Keratinocyte (primary cell): ENCODE measurements around the gene NGEF.

Experiments
- CTCF ChIP-seq, 3 experiments: IDR thresholded peaks in 1 of 3; conservative IDR thresholded peaks in 1 of 3; optimal IDR thresholded peaks in 1 of 3; 2 replicates in 2 of 3; 3 replicates in 1 of 3; pipeline versions ENCODE3 to v1.5.1; 2011; ENCODE audit warnings: low read length in 3 of 3, mild to moderate bottlenecking in 3 of 3, moderate library complexity in 2 of 3, control low read depth in 1 of 3, inconsistent platforms in 1 of 3; ENCODE audit not compliant: insufficient read depth in 2 of 3; ENCODE audit errors: extremely low read depth in 1 of 3
- EZH2 ChIP-seq: IDR thresholded peaks from one replicate; pipeline ENCODE4 v1.6.1; 2012; ENCODE audit warnings: inconsistent platforms, mild to moderate bottlenecking, low read length, moderate library complexity

GRCh38 chr2:232871835-232872736, 141.0 kb downstream of the NGEF start:
- TF ChIP-seq EZH2 (no peak), CTCF (optimal IDR thresholded peaks at IDR 0.05 in 1 of 3, IDR thresholded peaks at IDR 0.05 in 1 of 3, conservative IDR thresholded peaks at IDR 0.05 in 1 of 3; ENCODE audit: extremely low read depth in 1 of 3, insufficient read depth in 2 of 3, low read length in 3 of 3) (no peak)
